Spleen (tissue), 11 donors: ENCODE data around the gene PIM3. TPM values are rescaled to one million over a fixed set of nuclear protein-coding genes. Genes with fewer than 3 reads are reported as not detected.

Experiments used
- DNase-seq: peaks from one replicate; pipeline ENCODE4 v3.0.0-alpha.2; 2020
- H3K27ac ChIP-seq, 8 donors: fragments of 200-600 bp; sonication (generic) in 7 of 8; 1 replicate in 4 of 8; 2 replicates in 4 of 8; pipeline versions ENCODE4 v1.5.0 to v1.8.0; 2016 to 2021; ENCODE audit warnings: inconsistent platforms in 4 of 8, mild to moderate bottlenecking in 4 of 8, moderate library complexity in 1 of 8
- H3K27me3 ChIP-seq, 7 donors: fragments of 200-600 bp; sonication (generic) in 6 of 7; replicated peaks in 1 of 7; 1 replicate in 4 of 7; 2 replicates in 3 of 7; pipeline versions ENCODE4 v1.5.0 to v1.8.0; 2016 to 2021; ENCODE audit warnings: inconsistent platforms in 3 of 7, mild to moderate bottlenecking in 1 of 7
- H3K36me3 ChIP-seq, 6 donors: fragments of 200-600 bp; sonication (generic) in 5 of 6; 1 replicate in 4 of 6; 2 replicates in 2 of 6; pipeline versions ENCODE4 v1.5.0 to v1.8.0; 2016 to 2021; ENCODE audit warnings: inconsistent platforms in 2 of 6
- H3K4me1 ChIP-seq, 6 donors: fragments of 200-600 bp; sonication (generic) in 5 of 6; 1 replicate in 3 of 6; 2 replicates in 3 of 6; pipeline versions ENCODE4 v1.5.0 to v1.8.0; 2016 to 2021; ENCODE audit warnings: inconsistent platforms in 3 of 6
- H3K4me3 ChIP-seq, 8 donors: fragments of 200-600 bp; sonication (generic) in 7 of 8; 1 replicate in 4 of 8; 2 replicates in 4 of 8; pipeline versions ENCODE4 v1.5.0 to v1.8.0; 2016 to 2021; ENCODE audit warnings: inconsistent platforms in 4 of 8, mild to moderate bottlenecking in 4 of 8, moderate library complexity in 2 of 8
- H3K9me3 ChIP-seq, 8 donors: fragments of 200-600 bp; sonication (generic) in 7 of 8; 1 replicate in 4 of 8; 2 replicates in 4 of 8; pipeline versions ENCODE4 v1.5.0 to v1.8.0; 2016 to 2021; ENCODE audit warnings: inconsistent platforms in 4 of 8
- POLR2A ChIP-seq, 3 donors: fragments of 450-650 bp; IDR thresholded peaks; one replicate each; pipeline ENCODE4 v1.5.1; 2017; ENCODE audit warnings: antibody characterized with exemption in 3 of 3, mild to moderate bottlenecking in 1 of 3
- POLR2AphosphoS5 ChIP-seq, 3 donors: sonication (generic); formaldehyde crosslinking; IDR thresholded peaks; one replicate each; pipeline ENCODE4 v1.5.1; 2017; ENCODE audit warnings: antibody characterized with exemption in 3 of 3
- WGBS, 5 donors: extraction: QIAGEN DNeasy Blood & Tissue Kit in 3 of 5; methylation state at CpG; one replicate each; pipeline versions ENCODE4 v1.1.5 to v1.1.7; 2013 to 2018; 5-methylcytosine and 5-hydroxymethylcytosine counted together
- intact Hi-C: fragments of 100-400 bp; cut with DNase I; formaldehyde crosslinking; loops from one replicate; pipeline ENCODE4 v1.15.0; 2023; ENCODE audit warnings: low total_unique reads
- polyA plus RNA-seq, 3 donors: library from polyadenylated mRNA; stranded (reverse); fragments of 200-250 nt; gene quantifications; one replicate each; pipeline ENCODE4 v1.2.1, GENCODE V29; 2013
- total RNA-seq, 7 donors: library from RNA; depleted of rRNA in 3 of 7; stranded (reverse); fragments of >200 nt in 3 of 7; fragmentation: NEBNext Ultra II Directional in 4 of 7; extraction: Animal tissue kit (Norgen Biotek cat#: 25700) in 4 of 7; gene quantifications; one replicate each; pipeline versions ENCODE4 v1.1.0 to v1.2.1, GENCODE V29; 2016 to 2021
- TF ChIP-seq, protein P1 (sequence below), 11 experiments: fragments of 200-600 bp in 7 of 11; fragments of 450-650 bp in 4 of 11; sonication (generic) in 4 of 11; IDR thresholded peaks in 8 of 11; conservative IDR thresholded peaks in 3 of 11; 1 replicate in 7 of 11; 2 replicates in 4 of 11; pipeline versions ENCODE4 v1.4.0 to v1.8.0; 2016 to 2021; ENCODE audit warnings: antibody characterized with exemption in 11 of 11, inconsistent platforms in 4 of 11, mild to moderate bottlenecking in 1 of 11
- donor health status: healthy with polysubstance abuse.
- donor health status: DM: no; HTN: no; CAD: no; lungs with moderate emphysema.
- donor health status: DM: no; HTN: no; CAD: no.
- donor health status: Bipolar disorder and iron deficiency.
- donor health status: healthy.
- donor health status: DM: no; HTN: no; CAD: no.
- donor health status: DM: yes; HTN: yes; CAD: no.

The PIM3 gene
- total and polyA plus RNA-seq, 10 donors, result 49.5 to 134 (median 93.6) TPM

DNA sequence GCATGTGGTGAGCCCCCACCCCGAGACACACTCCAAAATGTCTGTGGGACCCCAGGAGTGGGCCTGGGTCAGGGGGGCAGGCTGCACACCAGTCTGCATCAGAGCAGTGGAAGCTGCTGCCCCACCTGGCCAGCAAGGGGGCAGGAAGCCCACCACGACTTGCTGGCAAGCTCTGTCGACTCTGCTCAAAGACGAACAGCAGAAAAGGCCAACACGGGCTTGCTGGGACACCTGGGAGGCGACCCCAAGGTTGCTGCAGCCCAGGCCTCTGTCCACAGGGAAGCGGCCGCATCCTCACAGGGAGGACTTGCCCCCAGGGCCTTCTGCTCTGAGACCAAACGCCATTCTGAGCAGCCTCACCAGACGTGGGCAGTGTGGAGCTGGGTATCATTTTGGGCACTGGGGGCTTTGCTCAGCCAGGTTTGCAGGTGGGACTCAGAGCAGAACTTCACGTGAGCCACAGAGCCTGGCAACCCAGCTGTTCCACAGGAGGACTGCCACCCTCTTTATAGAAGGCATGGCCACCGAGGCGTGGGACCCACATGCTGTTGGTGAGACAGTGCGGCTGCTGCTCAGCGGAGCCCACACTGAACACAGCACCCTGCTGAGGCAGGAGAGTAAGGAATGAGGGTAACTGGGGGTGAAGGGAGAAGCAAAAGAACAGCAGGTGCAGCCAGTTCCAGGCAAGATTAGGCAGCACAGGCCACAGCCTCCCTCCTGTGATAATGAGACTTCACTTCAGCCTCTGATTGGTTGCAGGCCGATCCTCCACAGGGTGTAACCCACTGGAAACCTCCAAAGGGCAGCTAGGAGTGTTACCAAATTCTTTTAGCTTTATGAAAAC, 41.0 kb downstream of the PIM3 start:
- intact Hi-C loops, result no loop called here
- Histone ChIP-seq H3K36me3 (no peaks in the 10 kb centered on the region), H3K27me3 (peaks cover 0 to 24% (median 16%) of the 10 kb centered on the region in 7 donors), H3K9me3 (no peaks in the 10 kb centered on the region), H3K27ac (no peak overlapping the region), H3K4me3 (no peak overlapping the region), H3K4me1 (peaks cover 0 to 25% (median 8%) of the 10 kb centered on the region in 6 donors)
- TF ChIP-seq, protein P1, sequence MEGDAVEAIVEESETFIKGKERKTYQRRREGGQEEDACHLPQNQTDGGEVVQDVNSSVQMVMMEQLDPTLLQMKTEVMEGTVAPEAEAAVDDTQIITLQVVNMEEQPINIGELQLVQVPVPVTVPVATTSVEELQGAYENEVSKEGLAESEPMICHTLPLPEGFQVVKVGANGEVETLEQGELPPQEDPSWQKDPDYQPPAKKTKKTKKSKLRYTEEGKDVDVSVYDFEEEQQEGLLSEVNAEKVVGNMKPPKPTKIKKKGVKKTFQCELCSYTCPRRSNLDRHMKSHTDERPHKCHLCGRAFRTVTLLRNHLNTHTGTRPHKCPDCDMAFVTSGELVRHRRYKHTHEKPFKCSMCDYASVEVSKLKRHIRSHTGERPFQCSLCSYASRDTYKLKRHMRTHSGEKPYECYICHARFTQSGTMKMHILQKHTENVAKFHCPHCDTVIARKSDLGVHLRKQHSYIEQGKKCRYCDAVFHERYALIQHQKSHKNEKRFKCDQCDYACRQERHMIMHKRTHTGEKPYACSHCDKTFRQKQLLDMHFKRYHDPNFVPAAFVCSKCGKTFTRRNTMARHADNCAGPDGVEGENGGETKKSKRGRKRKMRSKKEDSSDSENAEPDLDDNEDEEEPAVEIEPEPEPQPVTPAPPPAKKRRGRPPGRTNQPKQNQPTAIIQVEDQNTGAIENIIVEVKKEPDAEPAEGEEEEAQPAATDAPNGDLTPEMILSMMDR (IDR thresholded peaks at IDR 0.05 in 8 of 11, conservative IDR thresholded peaks at IDR 0.05 in 3 of 11), result no peak
- TF ChIP-seq POLR2A (IDR thresholded peaks at IDR 0.05) (no peak), POLR2AphosphoS5 (IDR thresholded peaks at IDR 0.05) (no peak)
- no peak for DNase-seq
- 78 to 90% (median 85%) methylated on average over 15 to 16 of the region's 16 CpGs for WGBS, 5 donors

DNA sequence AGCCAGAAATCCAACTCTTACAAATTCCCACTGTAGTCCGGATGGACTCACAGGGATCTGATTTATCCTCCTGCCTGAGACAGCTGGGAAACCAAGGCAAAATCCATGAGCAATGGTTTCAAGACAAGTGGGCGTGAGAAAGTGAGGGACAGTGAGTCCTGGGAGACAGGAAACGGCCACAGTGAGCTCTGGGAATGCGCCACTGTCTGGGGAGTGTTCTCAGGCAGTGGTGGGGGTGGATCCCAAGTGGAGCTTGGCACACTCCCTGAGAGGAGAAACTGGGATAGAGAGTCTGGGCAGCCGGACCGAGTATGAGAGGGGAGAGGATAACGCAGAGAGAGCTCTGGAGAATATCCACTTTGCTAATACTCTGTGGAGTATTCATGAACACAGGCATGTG, 42.2 kb downstream of the PIM3 start:
- no peak overlapping the region for H3K27ac ChIP-seq
- no peaks in the 10 kb centered on the region for H3K36me3 ChIP-seq
- no peak for TF ChIP-seq POLR2A (IDR thresholded peaks at IDR 0.05)
- TF ChIP-seq POLR2AphosphoS5 (IDR thresholded peaks at IDR 0.05), result no peak
- TF ChIP-seq, protein P1 (IDR thresholded peaks at IDR 0.05 in 8 of 11, conservative IDR thresholded peaks at IDR 0.05 in 3 of 11), result no peak
- H3K9me3 ChIP-seq, result no peaks in the 10 kb centered on the region
- H3K4me3 ChIP-seq, result no peak overlapping the region
- 66 to 91% (median 85%) methylated on average over 7 of the region's 7 CpGs for WGBS, 5 donors
- H3K27me3 ChIP-seq, result peaks cover 0 to 24% (median 16%) of the 10 kb centered on the region in 7 donors
- peaks cover 0 to 19% (median 8%) of the 10 kb centered on the region in 6 donors for H3K4me1 ChIP-seq
- no peak for DNase-seq
- intact Hi-C loops, result no loop called here

DNA sequence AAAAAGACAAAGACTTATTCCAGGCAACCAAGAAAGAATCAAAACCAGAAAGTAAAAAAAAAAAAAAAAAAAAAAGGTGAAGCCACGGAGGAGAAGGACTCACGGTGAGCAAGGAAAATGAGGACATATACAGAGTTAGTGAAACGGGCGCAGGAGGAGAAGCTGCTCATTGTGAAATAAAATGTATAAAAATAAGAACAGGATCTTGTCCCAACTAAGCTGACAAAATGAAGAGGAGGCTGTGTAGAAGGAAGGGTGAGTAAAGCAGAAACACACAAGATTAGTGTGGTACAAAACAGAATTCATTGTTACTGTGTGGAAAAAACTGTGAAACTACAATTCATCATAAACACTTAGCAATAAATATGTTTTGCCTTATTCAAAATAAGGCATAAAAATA, 44.3 kb downstream of the PIM3 start:
- WGBS, 5 donors, result 32 to 73% (median 51%) methylated on average over 4 of the region's 4 CpGs

More for the DNA sequence above, 44.3 kb downstream of the PIM3 start:
- H3K36me3 ChIP-seq, result no peaks in the 10 kb centered on the region
- H3K27ac ChIP-seq, result no peak overlapping the region
- H3K27me3 ChIP-seq, result peaks cover 0 to 25% (median 12%) of the 10 kb centered on the region in 7 donors
- no peaks in the 10 kb centered on the region for H3K9me3 ChIP-seq
- TF ChIP-seq, protein P1 (IDR thresholded peaks at IDR 0.05 in 8 of 11, conservative IDR thresholded peaks at IDR 0.05 in 3 of 11), result no peak
- TF ChIP-seq POLR2AphosphoS5 (IDR thresholded peaks at IDR 0.05), result no peak
- TF ChIP-seq POLR2A (IDR thresholded peaks at IDR 0.05), result no peak
- DNase-seq, result no peak
- intact Hi-C loops, result no loop called here
- no peak overlapping the region for H3K4me3 ChIP-seq
- peaks cover 0 to 14% (median 3%) of the 10 kb centered on the region in 6 donors for H3K4me1 ChIP-seq
